Urothelium cell line (cell line): Measurements from ENCODE around the gene MT1G.
"Not testable (repeated sequence)": the region's sequence is repeated elsewhere in the genome, so short reads cannot be mapped to it uniquely, and the experiment has no call there.

Experiments
- DNase-seq: peaks from one replicate; pipeline ENCODE4 v3.0.0; 2011; ENCODE audit warnings: low spot score, mixed read lengths
- FAIRE-seq: peaks from 2 replicates; lab custom pipeline; 2011; peaks lifted over from hg19 to GRCh38; lab: Jason Lieb, UNC

MT1G gene

DNA sequence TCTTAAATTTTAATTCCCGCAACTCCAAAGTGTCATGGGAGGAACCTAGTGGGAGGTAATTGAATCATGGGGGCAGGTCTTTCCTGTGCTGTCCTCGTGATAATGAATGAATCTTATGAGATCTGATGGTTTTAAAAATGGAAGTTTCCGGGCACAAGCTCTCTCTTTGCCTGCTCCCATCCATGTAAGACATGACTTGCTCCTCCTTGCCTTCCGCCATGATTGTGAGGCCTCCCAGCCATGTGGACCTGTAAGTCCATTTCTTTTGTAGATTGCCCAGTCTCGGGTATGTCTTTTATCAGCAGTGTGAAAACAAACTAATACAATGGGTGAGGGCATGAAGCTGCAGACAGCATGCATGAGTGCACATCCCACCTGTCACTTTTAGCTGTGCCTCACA is 44.7 kb downstream of the MT1G start:
- not testable (repeated sequence) for FAIRE-seq, DNase-seq

DNA sequence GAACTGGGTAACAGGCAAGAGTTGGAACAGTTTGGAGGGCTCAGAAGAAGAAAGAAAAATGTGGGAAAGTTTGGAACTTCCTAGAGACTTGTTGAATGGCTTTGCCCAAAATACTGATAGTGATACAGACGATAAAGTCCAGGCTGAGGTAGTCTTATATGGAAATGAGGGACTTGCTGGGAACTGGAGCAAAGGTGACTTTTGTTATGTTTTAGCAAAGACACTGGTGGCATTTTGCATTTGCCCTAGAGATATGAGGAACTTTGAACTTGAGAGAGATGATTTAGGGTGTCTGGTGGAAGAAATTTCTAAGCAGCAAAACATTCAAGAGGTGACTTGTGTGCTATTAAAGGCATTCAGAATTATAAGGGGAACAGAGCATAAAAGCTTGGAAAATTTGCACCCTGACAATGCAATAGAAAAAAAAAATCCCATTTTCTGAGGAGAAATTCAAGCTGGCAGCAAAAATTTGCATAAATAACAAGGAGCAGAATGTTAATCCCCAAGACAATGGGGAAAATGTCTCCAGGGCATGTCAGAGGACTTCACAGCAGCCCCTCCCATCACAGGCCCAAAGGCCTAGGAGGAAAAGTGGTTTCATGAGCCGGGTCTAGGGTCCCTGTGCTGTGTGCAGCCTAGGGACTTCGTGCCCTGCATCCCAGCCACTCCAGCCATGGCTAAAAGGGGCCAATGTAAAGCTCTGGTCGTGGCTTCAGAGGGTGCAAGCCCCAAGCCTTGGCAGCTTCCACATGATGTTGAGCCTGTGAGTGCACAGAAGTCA is 46.0 kb downstream of the MT1G start:
- DNase-seq, FAIRE-seq: not testable (repeated sequence)

DNA sequence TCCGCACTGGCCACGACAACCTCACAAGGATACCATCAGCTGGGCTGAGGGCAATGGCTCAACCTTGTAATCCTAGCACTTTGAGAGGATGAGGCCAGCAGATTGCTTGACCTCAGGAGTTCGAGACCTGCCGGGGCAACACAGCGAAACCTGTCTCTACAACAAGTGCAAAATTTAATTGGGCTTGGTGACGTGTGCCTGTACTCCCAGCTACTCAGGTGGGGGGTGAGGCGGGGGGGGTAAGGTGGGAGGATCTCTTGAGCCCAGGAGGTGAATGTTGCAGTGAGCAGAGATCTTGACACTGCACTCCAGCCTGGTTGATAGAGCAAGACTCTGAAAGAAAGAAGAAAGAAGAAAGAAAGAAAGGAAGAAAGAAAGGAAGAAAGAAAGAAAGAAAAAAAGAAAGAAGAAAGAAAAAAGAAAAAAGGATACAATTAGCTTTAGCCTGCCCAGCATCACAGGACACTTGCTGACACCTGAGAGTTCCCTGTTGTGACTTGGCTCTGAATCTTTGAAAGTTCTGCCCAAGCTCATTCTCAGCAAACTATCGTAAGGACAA is 47.4 kb downstream of the MT1G start:
- no peak for FAIRE-seq

GRCh38 chr16:56618138-56618537 is 49.7 kb downstream of the MT1G start:
- no peak for DNase-seq
- FAIRE-seq = no peak

More for the DNA sequence above, 47.4 kb downstream of the MT1G start:
- no peak for DNase-seq

GRCh38 chr16:56617212-56618085 is 50.4 kb downstream of the MT1G start:
- DNase-seq = no peak
- no peak for FAIRE-seq
